Stimulated activated CD8-positive, alpha-beta memory T cell treated with anti-CD3 and anti-CD28 coated beads, Interleukin-15, amount 100 ng/mL, for 48 hours (primary cell): ENCODE measurements around the gene NCAPG2.
"Not testable (repeated sequence)": the region's sequence is repeated elsewhere in the genome, so short reads cannot be mapped to it uniquely, and the experiment has no call there.

Experiments used
- DNase-seq, 2 donors: peaks; one replicate each; pipeline ENCODE4 v3.0.0-alpha.2; 2020; ENCODE audit warnings: low read depth in 2 of 2

Gene NCAPG2

GRCh38 chr7:158705234-158705850, 738 bp upstream of the NCAPG2 start:
- DNase-seq = no peak

- DNase-seq = not testable (repeated sequence)
Measured at GRCh38 chr7:158703679-158704523, 703 bp downstream of the NCAPG2 start.

GRCh38 chr7:158702944-158703343, 1.7 kb downstream of the NCAPG2 start:
- no peak for DNase-seq

GRCh38 chr7:158702196-158702595, 2.4 kb downstream of the NCAPG2 start:
- no peak for DNase-seq

GRCh38 chr7:158700008-158700407, 4.6 kb downstream of the NCAPG2 start:
- no peak for DNase-seq

- DNase-seq = no peak
Measured at GRCh38 chr7:158699341-158699740, 5.3 kb downstream of the NCAPG2 start.

GRCh38 chr7:158698657-158699195, 5.9 kb downstream of the NCAPG2 start:
- DNase-seq = no peak

- DNase-seq = not testable (repeated sequence)
Measured at GRCh38 chr7:158697597-158697996, 7.0 kb downstream of the NCAPG2 start.

GRCh38 chr7:158695726-158696452, 8.7 kb downstream of the NCAPG2 start:
- no peak for DNase-seq

GRCh38 chr7:158695056-158695455, 9.5 kb downstream of the NCAPG2 start:
- DNase-seq = no peak

GRCh38 chr7:158694650-158695049, 10.0 kb downstream of the NCAPG2 start:
- no peak for DNase-seq

GRCh38 chr7:158689488-158689887, 15.1 kb downstream of the NCAPG2 start:
- DNase-seq = no peak

- DNase-seq = no peak
Measured at GRCh38 chr7:158687406-158687805, 17.2 kb downstream of the NCAPG2 start.

- no peak for DNase-seq
Measured at GRCh38 chr7:158685693-158686092, 18.9 kb downstream of the NCAPG2 start.

- no peak for DNase-seq
Measured at GRCh38 chr7:158684329-158684728, 20.3 kb downstream of the NCAPG2 start.

- no peak for DNase-seq
Measured at GRCh38 chr7:158683541-158683940, 21.1 kb downstream of the NCAPG2 start.

GRCh38 chr7:158682456-158682855, 22.1 kb downstream of the NCAPG2 start:
- no peak for DNase-seq

GRCh38 chr7:158680754-158681153, 23.9 kb downstream of the NCAPG2 start:
- no peak for DNase-seq

- DNase-seq = no peak
Measured at GRCh38 chr7:158676906-158677305, 27.7 kb downstream of the NCAPG2 start.

GRCh38 chr7:158676171-158676840, 28.3 kb downstream of the NCAPG2 start:
- DNase-seq = no peak

- DNase-seq = no peak
Measured at GRCh38 chr7:158672975-158673374, 31.6 kb downstream of the NCAPG2 start.

GRCh38 chr7:158668086-158668485, 36.5 kb downstream of the NCAPG2 start:
- not testable (repeated sequence) for DNase-seq
